DMS 273 (cell line): ENCODE measurements around the gene PVR.
"Not testable (repeated sequence)": the region's sequence is repeated elsewhere in the genome, so short reads cannot be mapped to it uniquely, and the experiment has no call there.

Experiments used
- DNase-seq: peaks from one replicate; lab custom pipeline; 2025; ENCODE audit not compliant: unreplicated experiment; lab: John Stamatoyannopoulos, UW

Gene PVR

GRCh38 chr19:44643605-44644401 is at the start of gene PVR:
Gene PVR (plus strand): TSS chr19:44643910. CDS start chr19:44644097, 187 bp downstream.
- peak; percentile 91 for DNase-seq

GRCh38 chr19:44596428-44597130 is 47.1 kb upstream of the PVR start:
- no peak for DNase-seq

GRCh38 chr19:44597131-44597491 is 46.6 kb upstream of the PVR start:
- no peak for DNase-seq

- no peak for DNase-seq
Measured at GRCh38 chr19:44598355-44598754, 45.4 kb upstream of the PVR start.

GRCh38 chr19:44598880-44599279 is 44.8 kb upstream of the PVR start:
- peak; percentile 43 for DNase-seq

- DNase-seq, result no peak
Measured at GRCh38 chr19:44600466-44600865, 43.2 kb upstream of the PVR start.

- peak; percentile 28 for DNase-seq
Measured at GRCh38 chr19:44602081-44602480, 41.6 kb upstream of the PVR start.

GRCh38 chr19:44603201-44603945 is 40.3 kb upstream of the PVR start:
- DNase-seq, result no peak

- DNase-seq, result no peak
Measured at GRCh38 chr19:44604241-44604640, 39.5 kb upstream of the PVR start.

- DNase-seq, result no peak
Measured at GRCh38 chr19:44605547-44605946, 38.2 kb upstream of the PVR start.

- no peak for DNase-seq
Measured at GRCh38 chr19:44607049-44607448, 36.7 kb upstream of the PVR start.

GRCh38 chr19:44607917-44608316 is 35.8 kb upstream of the PVR start:
- no peak for DNase-seq

GRCh38 chr19:44608391-44608821 is 35.3 kb upstream of the PVR start:
- peak; percentile 56 for DNase-seq

- no peak for DNase-seq
Measured at GRCh38 chr19:44609219-44609618, 34.5 kb upstream of the PVR start.

- DNase-seq, result not testable (repeated sequence)
Measured at GRCh38 chr19:44610497-44610896, 33.2 kb upstream of the PVR start.

- DNase-seq, result no peak
Measured at GRCh38 chr19:44611812-44612295, 31.9 kb upstream of the PVR start.

- DNase-seq, result no peak
Measured at GRCh38 chr19:44613295-44614178, 30.2 kb upstream of the PVR start, which contains the start of gene IGSF23. Gene IGSF23 (plus strand): TSS chr19:44613563. CDS start chr19:44613646, 83 bp downstream.

GRCh38 chr19:44614313-44614712 is 29.4 kb upstream of the PVR start:
- no peak for DNase-seq

GRCh38 chr19:44615863-44616247 is 27.9 kb upstream of the PVR start:
- no peak for DNase-seq

GRCh38 chr19:44617110-44617880 is 26.4 kb upstream of the PVR start:
- DNase-seq, result no peak
